ENCODE results near the gene PRRG3.

Gene PRRG3

DNA sequence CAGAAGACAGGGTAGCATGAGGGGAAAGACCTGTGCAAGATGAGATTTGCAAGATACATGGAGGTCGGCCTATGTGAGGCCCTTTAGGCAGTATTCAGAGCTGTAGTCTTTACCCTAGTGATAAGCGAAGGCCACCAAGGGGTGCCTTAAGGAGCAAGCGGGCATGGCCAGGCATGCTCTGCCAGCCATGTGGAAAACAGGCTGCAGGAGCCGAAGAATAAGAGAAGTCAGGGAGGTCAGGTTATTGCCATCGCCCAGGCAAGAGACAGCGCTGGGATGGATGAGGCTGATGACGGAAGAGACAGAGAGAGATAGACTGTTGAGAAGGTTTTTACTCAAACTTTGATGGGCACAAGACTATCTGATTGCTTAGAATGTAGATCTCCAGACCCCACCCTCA is 13.6 kb downstream of the PRRG3 start:
- no peak for DNase-seq (ENCODE audit: low read depth)

DNA sequence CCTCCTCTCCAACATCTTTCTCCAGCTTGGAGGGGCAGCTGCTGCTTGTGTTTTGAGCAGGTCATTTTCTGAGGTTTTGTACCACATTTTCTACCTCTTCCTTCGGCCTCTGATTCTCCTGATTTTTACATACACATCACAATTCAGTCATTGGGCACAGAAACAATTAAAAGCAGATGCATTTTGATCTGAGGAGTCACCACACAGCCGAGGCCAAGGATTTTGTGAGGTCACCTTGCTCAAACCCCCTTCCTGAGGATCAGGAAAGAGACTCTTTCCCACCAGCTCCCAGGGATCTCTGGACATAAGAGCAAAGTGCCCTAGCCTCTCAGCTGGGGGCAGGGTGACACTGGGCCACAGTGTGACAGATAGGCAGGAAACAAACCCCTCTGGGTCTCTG is 15.2 kb downstream of the PRRG3 start:
- DNase-seq (ENCODE audit: low read depth) = no peak

DNA sequence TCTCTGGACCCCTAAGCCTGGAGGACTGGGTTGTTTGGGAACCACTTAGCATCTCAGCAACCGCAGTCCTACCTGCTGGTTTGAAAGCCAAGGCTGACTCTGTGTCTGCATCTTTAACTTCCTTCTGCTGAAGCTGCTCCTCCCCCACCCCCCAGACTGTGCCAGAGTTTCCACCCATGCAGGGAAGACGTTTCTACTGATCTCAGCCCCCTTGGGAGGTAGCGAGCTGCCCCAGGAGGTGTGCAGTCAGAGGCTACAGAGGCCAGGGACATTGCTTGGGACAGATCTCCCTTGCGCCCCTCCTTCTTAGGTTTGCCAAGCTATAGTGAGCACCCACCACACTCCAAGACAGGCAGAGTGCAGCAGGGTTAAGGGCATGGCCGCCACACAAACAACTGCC is 15.9 kb downstream of the PRRG3 start:
- no peak for DNase-seq (ENCODE audit: low read depth)

DNA sequence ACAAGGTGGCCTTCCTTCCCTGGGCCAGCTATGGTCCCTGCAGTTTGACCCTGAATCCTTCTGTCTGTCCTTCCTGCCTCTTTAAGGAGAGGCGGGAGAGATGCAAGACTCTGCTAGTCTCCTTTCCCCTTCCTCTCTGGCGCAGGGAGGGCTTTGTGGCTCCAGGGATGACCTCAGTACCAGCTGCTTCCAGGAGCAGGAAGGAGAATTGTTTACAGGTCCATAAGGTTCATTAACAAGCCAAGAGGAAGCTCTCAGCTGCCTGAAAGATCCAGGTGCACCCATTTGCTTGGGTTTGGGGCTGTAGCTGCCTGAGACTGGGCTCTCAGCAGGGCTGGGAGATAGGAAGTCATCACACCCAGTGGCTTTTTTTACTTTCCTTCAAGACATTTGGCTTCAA is 16.5 kb downstream of the PRRG3 start:
- DNase-seq (ENCODE audit: low read depth) = no peak

DNA sequence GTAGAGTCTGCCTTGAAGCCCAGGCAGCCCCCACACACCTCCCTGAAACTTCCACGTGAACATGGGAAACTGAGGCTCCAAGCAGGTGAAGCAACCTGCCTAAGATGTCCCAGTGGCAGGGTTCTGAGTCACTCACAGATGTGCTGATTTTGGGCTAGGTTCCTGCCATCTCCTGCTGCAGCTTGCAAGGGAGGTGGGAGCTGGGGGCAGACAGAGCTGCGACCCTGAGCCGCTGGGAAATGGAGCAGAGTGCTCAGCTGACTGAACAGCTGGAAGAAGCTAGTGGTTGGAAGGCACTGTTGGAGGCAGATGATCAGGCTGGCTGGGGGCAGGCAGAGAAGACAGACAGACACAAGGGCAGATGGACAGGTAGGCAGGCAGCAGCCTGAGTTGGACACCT is 17.0 kb downstream of the PRRG3 start:
- DNase-seq (ENCODE audit: low read depth) = no peak

DNA sequence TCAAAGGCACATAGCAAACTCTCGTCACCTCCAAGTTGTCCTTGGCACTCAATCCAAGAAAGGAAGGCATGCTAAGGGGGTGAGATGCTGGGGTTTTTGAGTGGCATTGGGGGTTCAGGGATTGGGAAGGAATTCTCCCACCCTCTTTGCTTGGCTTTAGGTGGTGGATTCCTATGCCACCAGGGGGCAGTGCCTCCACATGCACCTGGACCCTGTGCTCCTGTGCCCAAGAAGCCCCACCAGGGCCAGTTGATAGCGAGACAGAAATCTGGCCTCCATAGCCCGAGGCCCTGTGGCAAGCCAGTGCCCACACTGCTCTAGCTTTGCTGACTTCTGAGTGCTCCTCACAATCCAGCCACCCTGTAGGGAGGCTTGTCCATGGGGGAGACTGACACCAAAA is 18.6 kb downstream of the PRRG3 start:
- no peak for DNase-seq (ENCODE audit: low read depth)

DNA sequence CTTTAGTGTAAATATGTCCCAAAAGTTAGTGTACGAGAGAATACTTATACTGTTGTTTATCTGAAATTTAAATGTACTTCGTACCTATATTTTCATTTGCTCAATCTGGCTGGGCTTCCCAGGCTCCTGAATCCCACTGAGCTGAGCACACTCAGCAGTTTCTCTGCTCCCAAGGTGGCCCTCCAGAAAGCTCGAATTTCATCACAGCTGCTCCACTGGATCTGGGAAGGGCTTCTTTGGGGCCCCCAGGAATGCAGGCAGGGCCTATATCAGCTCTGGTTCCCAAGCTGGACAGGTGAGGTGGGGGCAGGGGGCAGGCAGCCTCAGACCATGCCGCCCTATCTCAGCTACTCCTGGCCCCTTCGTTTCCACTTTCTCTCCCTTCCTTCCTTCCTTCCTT is 19.1 kb downstream of the PRRG3 start:
- no peak for DNase-seq (ENCODE audit: low read depth)

DNA sequence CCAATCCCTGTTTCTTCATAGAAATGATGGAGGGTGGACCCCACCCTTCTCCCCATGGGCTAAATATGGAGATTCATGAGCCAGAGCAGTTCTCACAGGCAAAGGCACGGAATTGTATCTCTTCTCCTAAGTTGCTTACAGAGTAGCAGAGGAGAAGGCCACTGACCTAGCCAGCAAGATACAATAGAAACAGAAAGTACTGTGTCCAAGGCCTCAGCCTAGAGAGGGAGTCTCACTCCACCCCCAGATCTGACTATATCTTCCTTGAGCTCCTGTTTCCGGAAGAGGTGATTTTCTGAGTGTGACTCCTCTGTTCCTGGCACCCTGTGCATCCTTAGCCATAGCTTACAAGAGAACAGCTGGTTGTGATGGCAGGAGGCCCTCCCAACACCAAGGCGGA is 20.5 kb downstream of the PRRG3 start, which contains the start of gene FATE1:
Gene FATE1 (plus strand): TSS at position 284 of the 400 bp plus-strand sequence. CDS start 85 bp downstream, at position 369.
- no peak for DNase-seq (ENCODE audit: low read depth)

DNA sequence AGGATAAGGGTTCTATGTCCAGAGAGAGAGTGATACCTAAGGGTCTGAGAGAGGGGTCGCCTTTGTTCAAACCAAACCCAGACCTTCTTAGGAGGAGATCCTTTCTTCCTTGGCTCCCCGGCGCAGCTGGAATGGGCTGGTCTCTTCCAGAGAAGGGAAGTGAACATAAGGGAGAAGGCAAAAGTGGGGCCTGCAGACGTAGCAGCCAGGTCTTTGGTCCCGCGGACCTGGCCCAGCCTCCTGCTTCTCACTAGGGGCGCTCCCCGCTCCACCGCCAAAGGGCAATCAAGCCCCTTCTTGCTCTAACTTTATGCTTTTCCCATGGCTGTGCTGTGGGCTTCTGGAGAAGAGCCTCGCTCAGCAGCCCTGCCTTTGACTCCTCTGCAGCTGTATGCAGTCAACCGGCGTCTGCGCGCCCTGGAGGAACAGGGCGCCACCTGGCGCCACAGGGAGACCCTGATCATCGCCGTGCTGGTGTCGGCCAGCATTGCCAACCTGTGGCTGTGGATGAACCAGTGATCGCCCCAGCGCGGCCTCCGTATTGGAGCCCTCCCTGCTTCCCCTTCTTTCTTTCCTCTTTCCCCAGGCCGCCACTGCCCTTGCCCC is 27.1 kb downstream of the PRRG3 start:
- DNase-seq (ENCODE audit: low read depth) = no peak

DNA sequence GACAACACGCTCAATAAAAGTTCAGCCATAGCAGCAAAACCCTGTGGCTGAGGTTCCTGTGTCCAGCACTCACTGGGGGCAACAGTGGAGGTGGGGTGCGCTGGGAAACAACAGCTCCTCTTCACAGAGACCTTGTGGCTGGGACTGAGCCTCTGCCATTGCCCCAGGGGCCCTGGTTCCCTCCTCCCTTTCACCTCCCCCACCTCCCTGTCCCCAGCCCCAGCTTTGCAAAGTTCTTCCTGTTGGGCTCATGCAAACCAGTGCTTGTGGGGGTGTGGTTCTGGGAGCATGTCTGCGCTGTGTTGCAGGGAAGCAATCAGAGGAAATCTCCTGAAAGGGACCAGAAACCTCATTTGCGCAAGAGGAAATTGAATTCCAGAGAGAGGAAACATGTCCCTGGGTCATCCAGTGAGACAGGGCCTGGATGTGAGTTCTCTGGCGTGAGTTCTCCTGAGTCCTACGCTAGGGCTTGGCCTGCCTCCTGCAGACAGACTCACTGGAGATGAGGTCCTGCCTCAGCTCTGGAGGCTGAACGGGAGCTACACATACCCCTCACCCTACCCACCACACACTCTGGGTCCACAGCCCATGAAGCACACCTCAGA is 28.0 kb downstream of the PRRG3 start:
- no peak for DNase-seq (ENCODE audit: low read depth)

DNA sequence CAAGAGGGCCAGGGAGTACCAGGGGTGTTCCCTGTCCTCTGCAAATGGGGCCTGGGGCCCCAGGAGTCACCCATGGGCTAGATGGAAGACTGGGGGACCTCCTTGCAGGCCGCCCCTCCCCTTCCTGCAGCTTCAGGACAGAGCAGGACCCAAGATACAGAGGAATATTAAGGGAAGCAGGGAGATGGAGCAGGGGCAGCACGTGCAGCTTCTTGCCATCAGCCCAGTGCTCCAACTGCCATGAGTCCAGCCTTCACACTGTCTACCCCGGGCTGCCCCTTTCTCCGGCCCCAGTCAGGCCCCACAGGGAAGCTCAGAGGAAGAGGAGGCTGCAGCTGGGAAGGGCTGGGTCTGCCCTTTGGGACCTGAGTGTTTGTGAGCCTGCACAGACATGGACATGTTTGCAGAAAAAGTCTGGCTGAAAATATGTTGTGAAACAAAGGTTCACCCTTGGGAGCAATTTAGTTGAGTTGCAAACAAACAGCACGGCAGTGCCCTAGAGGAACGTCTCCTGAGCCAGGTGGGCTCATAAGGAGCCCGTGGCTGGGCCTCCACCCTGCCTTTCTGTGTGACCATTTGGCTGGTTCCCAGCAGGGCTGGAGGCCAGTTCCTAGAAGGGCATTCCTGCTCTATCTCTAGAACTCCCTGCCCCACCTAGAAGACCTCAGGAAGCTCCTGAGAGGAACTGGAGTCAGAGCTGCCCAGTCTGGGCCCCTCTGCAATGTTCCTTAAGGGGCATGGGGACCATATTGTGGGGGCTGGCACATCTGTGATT is 29.5 kb downstream of the PRRG3 start:
- DNase-seq (ENCODE audit: low read depth) = no peak

DNA sequence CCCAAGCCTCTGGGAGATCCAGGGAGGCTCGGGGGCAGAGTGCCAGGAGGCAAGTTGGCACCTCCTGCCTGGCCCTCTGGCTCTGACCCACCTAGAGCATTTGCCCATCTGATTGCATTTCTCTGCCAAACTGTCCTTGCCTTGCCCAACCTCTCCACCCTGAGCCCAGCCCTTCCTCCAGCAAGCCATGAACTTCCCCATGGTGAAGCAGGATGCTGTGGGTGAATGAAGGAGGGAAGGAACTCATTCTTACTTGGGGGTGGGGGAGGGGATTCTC is 30.0 kb downstream of the PRRG3 start:
- no peak for DNase-seq (ENCODE audit: low read depth)

DNA sequence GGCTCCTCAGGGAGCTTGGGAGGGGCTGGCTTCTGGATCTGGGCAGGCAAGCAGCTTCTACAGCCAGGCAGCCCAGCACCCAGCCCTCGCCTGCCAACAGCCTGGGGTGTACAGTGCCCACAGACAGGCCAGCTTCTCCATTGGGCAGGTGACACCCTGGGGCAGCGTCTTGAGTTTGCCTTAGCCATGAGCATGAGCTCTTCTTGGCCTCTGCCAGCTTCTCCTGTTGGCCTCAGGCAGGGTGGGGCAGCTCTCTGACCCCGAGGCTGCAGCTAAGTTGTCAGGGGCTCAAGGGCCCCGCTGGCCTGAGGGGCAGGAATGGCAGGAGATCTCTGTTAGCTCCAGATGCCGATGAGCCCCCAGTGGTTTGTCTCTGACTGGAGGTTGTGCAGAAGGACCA is 31.5 kb downstream of the PRRG3 start:
- no peak for DNase-seq (ENCODE audit: low read depth)

DNA sequence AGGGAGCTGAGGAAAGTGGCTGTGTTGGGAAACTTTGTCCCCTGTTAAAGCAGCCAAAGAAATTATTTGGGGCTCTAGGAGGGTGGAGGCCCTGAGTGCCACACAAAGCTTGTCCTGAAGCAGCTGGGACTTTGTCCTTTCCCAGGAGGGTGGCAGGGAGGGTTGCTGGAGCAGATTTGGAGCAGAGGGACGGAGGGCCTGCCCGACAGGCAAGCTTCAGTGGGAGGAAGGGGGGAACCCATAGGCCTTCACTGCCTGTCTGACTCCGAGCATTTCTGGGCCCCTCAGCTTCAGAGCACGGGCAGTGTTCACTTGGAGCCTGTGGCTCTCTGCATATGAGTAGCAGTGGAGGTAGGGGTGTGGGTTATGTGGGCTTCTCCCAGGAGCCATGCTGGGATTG is 32.1 kb downstream of the PRRG3 start:
- no peak for DNase-seq (ENCODE audit: low read depth)

DNA sequence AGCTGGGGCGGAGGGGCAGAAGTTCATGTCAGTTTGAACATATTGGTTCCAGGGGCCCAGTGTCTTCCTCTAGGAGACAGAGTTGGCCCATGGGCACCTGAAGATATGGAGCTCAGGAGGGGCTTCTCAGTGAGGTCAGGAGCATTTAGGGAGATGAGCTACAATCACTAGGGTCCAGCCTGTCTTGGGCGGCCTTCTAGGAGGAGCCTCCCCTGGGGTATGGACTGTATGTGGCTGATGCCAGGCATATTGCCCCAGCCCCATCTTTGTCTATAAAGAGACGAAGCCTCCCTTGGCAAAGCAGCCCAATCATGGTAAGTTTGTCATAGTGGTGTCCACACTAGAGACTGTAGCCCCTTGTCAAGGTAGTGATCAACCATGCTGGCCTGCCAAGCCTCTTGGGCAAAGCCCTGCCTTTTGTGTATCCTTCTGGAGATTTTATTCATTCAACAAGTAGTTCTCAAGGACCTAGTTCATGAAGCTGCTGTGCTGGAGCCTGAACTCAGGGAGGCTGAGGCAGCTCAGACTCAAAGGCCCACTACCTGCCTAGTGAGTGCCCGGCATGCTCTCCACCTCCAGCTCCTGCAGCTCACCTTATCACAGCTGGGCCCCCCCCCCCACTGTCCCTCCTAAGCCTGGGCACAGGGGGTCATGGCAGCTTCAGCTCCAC is 33.9 kb downstream of the PRRG3 start:
- no peak for DNase-seq (ENCODE audit: low read depth)

DNA sequence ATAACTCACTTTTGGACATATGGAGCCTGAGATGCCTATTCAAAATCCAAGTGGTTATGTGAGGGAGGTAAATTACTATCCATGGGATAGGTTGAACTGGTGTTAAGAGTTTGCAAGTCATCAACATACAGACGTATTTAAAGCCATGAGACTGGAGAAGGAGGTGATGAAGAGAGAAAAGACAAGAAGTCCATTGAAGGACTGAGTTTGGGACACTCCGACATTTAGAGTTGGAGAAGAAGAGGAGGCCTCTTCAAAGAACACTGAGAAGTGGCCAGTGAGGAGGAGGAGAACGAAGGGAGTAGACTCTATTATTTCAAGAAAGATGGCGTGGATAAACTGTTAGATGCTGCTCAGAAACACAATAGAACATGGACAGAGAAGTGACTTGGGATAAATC is 39.2 kb downstream of the PRRG3 start, which contains the start of gene CNGA2:
Gene CNGA2 (plus strand): TSS at position 301 of the 400 bp plus-strand sequence. CDS start 3,738 bp downstream, outside the sequence.
- DNase-seq (ENCODE audit: low read depth) = no peak

DNA sequence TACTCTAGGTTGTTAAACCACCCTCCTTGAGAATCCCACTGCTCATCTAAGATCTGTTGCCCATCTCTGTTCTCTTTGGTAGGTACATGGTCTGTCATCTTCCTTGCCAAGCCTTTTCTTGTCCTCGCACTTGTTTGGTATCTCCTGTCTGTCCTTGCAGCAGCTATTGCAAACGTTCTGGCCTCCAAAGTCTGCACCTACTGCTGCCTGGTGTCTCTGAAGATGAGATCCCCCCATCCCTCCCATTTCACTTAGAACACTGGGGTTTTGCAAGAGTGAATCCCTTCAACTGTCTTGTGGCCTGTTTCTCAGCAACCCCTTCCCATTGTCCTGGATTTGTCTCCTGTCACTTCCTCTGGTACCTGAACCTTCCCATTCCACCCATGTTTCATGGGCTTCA is 40.0 kb downstream of the PRRG3 start:
- no peak for DNase-seq (ENCODE audit: low read depth)

DNA sequence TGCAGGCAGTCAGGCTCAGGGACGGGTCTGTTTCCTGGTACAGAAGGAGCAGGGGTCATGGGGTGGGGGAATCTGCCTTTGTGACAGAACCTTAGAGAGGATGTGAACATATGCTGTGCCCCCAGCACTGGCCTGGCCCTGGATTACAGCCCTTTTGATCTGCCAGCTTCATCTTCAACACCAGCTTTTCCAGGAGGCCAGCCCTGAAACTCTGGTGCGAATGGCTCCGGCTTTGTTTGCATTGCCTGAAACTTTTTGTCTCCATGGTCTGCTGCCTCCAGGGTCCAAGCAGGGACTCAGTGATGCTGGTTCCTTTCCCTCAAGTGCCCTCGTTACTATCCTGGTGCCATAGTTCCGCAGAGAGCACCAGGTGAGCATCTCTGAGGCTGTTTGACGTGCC is 41.4 kb downstream of the PRRG3 start:
- DNase-seq (ENCODE audit: low read depth) = no peak

DNA sequence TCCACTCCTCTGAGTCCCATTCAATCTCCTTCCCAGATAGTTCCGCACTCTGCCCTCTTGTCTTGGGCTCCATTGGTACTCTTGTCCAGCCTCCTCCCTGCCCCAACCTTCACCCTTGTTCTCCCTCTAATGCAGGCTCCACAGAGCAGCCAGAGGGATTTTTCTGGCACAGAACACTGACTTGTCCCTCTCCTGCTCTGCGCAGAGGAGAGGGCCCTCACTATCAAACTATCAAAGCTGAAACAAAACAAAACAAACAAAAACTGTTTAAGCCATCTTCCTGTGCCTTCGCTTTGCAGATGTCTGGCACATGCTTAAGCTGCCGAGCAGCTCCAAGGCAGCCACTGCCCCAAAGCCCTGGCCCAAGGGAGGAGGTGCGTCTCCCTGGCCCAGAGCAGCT is 42.2 kb downstream of the PRRG3 start:
- DNase-seq (ENCODE audit: low read depth) = no peak

DNA sequence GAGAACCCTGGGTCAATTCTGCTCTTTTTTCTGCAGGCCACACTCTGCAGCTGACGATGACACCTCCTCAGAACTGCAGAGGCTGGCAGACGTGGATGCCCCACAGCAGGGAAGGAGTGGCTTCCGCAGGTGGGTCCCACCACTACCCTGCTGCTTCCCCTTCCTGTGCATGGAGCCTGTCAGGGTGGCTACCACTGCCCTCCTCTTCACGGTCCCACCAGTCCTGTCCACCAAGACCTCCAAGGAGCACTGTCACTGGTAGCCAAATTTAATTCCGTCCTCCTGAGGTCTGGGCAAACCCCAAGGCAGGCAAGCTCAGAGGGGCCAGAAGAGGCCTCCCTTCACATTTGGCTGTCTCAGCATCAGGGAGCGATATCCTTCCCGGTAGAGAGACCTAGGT is 43.5 kb downstream of the PRRG3 start:
- no peak for DNase-seq (ENCODE audit: low read depth)

DNA sequence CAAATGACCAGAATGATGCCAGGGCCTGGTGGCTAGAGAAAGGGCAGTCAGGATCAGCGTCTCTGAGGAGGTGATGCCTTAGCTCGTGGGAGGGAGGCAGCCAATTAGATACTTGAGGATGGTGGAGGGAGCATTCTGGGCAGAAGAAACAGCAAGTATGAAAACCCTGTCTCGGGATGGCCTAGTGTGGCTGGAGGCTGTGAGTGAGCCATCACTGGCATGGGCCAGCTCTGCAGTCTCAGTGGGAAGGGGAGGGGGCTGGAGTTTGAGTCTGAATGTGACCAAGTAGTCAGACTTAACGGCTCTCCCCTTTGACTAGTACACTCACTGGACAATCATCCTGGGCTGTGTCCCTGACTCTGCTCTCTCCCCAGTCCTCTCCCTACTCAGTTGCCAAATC is 46.3 kb downstream of the PRRG3 start:
- DNase-seq (ENCODE audit: low read depth) = no peak

DNA sequence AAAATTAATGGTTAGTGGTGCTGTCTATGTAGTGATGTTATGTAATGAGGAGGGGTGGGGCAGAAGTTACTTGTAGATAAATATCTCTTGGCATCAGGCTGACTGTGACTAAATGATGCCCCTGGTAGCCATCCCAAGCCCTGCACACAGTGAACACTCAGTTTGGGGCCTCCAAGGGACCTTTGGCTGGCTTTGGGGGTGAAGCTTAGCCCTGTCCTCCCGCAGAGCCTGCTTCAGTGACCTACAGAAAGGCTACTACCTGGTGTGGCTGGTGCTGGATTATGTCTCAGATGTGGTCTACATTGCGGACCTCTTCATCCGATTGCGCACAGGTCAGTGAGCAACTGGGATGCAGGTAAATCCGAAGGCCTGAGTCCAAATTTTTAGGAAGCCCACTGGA is 47.1 kb downstream of the PRRG3 start:
- no peak for DNase-seq (ENCODE audit: low read depth)
